T follicular helper cell (primary cell): ENCODE results near the gene GINS1.
A peak's percentile ranks its signal among the peaks of the same experiment; 100 is the strongest.
"Not testable (repeated sequence)": the region's sequence is repeated elsewhere in the genome, so short reads cannot be mapped to it uniquely, and the experiment has no call there.

ENCODE experiments used
- DNase-seq: peaks from one replicate; pipeline ENCODE4 v3.0.0-alpha.2; 2020; ENCODE audit warnings: low read depth

GINS1 gene

DNA sequence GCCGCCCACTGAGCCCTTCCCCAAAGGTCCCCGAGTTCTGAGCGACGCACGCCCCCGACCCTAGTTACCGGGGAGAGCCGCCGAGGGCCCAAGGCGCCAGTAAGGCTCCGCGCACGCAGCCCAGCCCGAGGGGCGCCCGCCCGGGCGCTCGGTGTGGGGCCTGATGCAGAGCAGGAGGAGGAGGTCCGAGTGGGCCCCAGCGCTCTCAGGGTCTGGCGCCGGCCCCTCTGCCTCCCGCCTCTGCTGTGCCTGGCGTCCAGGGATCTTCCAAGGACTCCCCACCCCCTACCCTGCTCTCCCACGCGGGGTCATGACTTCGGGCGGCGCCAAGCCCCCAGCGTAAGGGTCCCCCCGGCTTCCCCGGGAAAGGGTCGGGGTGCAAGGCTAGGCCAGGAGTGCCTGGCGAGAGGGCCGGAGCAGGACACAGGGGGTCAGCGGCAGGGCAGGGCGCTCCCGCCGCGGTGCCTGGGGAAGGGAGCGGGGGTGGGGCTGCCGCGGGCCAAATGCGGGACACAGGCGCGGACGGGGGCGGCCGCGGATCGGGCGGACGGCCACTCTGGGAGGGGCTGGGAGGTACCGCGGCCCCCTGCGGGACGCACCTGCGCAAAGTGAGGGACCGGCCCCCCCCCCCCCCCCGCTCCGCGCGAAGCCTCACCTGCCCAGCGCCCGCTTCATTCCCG, 17.5 kb upstream of the GINS1 start:
- no peak for DNase-seq

DNA sequence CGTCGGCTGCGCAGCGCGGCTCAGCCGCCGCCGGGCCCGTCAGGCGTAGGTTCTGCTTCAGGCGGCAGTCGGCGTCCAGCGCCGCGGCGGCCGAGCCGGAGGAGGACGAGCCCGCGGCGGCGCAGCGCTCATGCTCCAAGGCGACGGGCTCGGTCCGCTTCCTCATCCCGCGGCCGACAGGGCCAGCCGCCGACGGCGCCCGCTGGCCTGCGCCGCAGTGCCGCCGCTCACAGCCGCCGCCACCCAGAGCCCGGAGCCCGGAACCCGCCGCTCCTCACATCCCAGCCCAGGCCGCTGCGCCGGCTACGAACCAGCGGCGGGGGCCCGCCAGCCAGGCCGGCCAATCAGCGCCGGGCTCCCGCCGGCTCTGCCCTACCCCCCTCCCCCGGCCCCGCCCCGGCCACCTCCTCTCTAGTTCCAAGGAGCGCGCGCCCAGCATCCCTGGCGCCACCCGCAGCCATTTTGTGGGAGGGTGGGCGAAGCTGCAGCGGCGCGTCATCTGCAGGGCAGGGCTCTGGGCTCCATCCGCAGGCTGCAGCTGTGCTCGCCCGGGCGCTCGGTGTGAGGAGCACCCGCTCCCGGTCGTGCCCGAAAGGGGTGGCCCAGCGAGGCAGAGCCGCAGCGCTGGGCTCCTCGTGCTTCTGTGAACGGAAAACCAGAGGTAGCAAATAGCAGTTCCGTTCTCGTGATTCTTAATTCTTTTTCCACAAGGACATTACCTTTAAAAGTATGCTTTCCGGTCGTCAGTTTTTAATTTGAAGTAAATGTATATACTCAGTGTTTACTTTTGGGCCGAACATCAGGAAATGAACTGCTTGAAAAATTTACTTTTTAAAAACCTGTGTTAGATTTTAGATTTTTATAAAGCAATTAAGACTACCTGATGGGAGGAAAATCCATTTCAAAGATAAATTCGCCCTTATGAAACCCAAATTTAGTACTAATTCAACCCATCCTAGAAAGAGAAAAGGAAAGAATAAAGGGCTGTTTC, 16.6 kb upstream of the GINS1 start, which contains the start of gene ABHD12:
TSS of gene ABHD12 (minus strand) at position 298 of the 991 bp plus-strand sequence. CDS start at position 166, 132 bp downstream.
- DNase-seq: peak; percentile 93

DNA sequence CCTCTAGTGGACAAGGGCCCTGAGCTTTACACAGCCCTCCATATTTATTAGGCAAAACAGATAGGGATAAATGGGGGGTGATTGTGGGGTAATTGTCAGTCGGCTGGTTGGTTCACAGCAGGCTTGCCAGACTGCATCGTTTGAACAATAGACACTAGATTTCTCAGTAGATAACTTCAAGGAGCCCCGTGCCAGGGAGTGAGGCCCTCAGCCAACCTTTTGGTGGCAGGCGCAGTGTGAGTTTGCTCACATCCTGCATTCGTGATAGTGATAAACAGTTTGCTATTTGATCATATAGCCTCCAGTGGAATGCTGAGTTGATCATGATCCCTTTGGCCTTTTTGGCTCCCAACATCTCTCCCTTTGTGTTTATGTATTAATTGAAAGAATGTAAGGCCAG, 13.2 kb upstream of the GINS1 start:
- DNase-seq: no peak

DNA sequence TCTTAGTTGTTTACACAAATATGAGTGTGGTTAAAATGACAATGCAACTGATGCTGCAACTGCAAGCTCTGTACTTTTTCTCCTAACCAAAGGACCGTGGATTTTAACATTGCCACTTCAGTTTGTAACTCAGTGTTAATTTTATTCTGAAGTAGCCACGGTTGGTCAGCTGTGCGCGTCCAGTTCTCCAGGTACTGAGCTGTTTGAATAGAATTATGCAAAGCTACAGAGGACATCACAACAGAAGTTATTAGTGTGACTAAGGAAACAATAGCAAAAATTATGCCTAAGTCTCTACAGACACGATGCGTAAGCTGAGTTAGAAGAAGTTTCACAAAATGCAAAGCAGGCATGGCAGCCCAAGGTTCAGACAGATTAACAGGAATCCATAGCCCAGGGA, 12.5 kb upstream of the GINS1 start:
- DNase-seq: no peak

DNA sequence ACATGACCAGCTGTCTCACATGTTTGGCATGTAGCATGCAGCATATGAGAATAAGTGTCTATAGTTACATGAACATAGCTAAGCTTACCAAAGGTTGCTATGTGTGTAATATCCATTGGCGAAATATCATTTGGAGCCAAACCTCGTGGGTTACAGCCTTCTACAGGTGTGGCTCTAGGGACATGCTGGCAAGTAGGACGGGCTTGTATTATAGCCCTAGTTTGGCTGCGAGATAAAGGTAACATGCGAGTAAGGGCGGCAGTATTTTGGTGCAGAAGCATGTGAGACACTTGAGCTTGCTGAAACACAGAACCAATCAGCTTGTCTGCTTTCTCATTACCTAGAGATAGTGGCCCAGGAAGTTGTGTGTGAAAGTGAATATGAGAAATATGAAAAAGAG, 10.4 kb upstream of the GINS1 start:
- DNase-seq: no peak

DNA sequence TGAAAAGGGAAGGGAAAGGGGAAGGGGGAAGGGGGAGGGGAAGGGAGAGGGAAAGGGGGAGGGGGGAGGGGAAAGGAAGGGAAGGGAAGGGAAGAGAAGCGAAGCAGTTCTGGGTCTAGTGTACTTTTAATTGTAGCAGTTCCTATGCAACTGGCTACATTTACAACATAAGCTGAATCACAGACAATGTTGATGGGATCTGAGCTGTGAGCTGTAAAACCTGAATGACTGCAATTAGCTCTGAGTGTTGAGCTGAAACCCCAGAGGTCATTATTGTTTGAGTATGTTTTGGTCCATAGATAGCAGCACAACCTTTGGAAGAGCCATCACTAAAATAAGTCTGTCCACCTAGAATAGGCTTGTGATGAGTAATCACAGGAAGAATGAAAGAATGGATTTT, 9.7 kb upstream of the GINS1 start:
- DNase-seq: no peak

DNA sequence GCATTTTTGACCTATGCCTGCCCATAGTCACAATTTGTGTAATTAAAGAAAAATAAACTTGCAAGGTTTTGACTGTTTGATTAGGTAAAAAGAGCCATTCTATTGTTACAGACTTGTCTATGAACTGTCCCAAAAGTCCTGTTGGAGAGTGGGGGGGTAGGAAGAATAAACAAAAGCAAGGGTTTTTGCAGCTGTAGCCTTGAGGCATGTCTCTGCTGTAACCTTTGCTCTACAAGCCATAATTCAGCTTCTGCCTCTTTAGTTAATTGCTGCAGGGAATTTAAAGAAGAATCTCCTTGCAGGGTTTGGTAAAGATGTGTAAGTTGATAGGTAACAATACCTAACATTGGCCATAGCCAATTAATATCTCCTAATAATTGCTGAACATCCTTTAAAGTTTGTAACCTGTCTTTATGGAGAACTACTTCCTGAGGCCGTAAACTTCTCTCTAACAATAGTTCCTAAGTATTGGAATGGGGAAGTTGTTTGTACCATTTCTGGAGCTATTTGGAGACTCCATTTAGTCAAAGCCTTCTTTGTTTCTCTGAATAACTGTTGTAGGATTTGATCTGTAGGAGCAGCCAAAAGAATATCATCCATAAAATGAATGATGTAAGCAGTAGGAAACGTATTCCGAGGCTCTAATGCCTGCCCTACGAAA, 9.0 kb upstream of the GINS1 start:
- no peak for DNase-seq

DNA sequence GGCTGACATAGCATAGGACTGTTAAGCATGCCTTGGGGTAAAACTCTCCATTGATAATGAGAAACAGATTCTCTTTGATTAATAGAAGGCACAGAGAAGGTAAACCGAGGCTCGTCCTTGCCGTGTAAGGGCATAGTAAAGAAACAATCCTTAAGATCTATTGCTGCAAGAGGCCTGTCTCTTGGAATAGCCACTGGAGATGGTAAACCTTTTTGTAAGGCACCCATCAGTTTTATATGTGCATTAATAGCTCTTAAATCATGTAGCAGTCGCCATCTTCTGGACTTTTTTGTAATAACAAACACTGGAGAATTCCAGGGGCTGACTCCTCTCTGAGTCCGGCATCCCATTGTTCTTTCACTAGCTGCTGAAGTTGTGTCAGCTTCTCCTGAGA, 8.4 kb upstream of the GINS1 start:
- no peak for DNase-seq

DNA sequence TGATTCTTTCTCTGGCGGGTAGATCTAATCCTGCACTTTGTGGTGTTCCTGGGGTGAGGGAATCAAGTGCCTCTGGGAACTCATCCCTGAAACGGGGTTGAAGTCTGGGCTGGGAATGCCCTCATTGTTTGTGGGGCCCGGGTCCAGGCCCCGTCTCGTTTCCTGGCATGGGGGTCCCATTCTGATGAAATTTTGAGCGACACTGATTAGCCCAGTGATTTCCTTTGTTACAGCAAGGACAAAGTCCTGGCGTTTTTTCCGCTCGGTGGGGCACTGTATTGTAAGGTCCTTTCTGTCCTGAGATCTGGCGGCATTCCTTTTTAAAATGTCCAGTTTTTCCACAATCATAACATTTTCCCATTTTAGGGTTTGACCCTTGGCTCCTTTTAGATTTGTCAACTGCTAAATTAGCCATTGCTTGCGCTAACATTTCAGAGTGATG, 7.2 kb upstream of the GINS1 start:
- DNase-seq: not testable (repeated sequence)

DNA sequence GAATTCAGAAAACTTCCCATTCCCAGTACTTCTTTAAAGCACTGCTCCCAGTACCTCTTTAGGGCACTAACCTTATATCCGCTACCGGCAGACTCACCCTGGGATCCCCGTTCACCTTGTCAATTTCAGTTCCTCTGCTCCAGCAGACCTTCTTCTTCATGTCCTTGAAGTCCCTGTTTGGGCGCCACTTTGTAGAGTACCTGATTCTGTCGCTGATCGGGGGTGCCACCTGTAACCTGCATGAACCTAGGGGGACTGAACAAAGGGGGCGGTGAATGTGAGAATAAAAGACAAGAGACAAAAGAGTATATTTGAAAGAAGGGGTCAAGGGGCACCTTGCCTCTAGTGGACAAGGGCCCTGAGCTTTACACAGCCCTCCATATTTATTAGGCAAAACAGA, 4.9 kb upstream of the GINS1 start:
- DNase-seq: no peak

DNA sequence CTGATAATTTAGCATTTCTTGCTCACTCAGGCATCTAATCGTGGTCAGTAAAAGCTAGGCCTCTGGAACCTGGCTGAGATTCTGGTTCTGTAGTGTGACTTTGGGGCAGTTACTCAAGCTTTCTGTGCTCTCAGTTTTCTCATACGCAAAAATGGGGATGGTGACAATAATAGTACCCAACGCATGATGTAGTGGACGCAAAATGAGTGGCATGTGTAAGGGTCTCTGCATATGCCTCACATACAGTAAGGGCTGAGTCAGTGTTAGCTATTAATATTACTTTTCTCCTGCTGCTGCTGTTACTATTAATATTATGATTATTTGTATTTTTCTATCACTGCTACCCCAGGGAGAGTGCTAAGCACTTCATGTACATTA, 686 bp downstream of the GINS1 start:
- no peak for DNase-seq

DNA sequence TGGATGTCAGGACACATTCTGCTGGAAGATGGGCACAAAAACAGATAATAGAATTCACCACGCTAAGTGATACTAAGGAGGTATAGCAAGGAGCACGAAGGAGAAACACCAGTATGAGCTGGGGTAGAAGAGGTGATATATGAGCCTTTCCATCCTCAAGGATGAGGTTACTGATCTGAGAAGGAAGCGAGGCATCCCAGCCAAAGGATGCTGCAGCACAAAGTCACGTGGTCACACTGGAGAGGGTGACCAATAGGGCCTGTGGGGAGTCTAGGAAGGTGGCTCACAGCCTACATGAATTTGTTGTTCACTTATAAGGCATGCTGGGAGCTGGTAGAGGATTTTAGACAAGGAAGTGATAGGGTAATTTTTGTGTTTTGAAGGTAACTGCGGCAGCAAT, 1.4 kb downstream of the GINS1 start:
- no peak for DNase-seq

DNA sequence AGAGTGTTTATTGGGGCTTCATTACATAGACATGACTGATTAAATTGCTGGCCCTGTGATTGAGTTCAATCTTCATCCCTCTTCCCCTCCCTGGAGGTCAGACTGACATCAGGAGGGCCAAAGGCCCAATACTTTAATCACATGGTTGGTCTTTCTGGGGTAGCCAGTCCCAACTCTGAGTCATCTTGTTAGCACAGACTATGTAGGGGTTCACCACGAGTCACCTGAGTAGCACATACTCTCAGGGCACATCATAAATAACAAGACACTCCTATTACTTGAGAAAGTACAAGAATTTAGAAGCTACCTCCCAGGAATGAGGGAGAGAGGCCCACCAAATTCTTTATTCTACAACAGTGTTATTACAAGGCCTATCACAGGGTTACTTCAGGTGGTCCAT, 11.3 kb downstream of the GINS1 start:
- DNase-seq: no peak

DNA sequence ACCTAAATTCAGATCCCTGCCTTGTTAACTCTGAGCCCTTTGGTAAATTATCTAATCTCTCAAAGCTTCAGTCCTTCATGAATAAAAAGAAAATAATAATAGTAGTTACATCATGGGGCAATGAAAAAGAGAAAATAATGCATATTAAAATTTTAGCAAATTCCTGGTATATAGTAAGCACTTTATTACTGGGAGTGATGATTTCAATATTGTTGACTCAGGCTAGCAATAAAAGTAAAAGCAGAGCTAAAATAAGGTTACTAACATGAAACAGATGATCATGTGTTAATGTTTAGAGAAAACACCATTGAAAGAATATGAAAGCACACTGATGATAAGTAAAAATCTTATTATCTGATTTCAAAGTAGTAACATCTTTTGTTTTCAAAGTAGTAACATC, 13.6 kb downstream of the GINS1 start:
- no peak for DNase-seq

DNA sequence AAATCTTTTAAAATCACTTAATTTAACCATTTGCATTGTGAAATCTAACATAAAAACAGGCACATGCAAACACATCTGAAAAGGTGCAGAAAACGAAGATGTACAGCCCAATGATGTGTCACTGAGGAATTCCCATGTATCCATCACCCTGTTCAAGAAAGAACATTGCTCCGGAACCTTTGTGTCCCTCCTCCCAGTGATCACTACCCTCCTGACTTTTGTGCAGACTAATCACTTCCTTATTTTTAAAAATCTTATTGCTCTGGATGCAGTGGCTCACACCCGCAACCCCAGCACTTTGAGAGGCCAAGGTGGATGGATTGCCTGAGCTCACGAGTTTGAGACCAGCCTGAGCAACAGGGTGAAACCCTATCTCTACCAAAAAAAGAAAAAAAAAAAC, 14.6 kb downstream of the GINS1 start:
- DNase-seq: no peak

DNA sequence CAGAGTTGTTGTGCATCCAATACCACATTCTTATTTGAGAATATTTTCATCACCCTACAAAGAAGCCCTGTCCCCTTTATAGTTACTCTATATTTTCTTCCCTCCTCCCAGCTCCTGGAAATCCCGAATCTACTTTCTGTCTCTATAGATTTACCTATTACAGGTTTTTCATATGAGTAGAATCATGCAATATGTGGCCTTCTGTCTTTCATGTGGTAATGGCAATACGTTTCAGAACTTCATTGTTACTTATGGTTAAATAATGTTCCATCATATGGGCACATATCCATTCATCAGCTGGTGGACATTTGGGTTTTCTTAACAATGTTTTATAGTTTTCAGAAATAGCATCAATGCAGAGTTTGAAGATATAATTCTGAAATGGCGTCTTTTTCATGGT, 17.1 kb downstream of the GINS1 start:
- DNase-seq: no peak

DNA sequence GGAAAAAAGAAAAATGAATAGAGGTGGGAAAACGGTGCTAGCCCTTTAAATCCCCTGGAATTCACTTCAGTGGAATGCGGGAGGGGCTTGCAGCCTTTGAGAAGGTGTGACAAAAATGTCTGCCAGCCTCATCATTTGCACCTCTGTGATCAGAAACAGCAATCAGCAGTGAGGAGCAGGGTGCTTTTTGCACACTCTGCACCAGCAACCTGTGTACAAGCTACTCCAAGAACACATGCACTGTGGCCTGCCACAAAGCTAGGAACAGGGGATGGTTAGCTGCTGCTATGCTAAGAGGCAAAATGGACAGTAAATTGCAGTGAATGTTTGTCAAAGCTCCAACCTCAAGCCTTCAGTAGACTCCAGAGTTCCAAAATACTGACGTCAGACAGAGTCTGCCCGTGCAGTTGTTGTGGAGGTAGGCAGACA, 29.7 kb downstream of the GINS1 start:
- no peak for DNase-seq

DNA sequence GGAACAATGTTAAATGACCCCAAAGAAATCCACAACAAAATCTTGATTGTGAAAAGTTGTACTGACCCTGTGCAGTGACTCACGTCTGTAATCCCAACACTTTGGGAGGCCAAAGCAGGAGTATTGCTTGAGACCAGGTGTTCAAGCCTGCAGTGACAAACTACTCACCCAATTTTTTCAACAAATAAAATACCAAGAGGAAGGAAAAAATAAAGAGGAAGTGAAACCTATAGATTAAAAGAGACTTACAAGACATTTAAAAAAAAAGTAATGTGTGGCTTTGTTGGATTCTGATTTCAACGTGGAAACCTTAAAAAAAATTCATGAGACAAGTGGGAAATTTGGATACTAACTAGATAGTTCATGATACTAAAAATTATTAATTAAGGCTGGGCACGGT, 31.9 kb downstream of the GINS1 start:
- no peak for DNase-seq

DNA sequence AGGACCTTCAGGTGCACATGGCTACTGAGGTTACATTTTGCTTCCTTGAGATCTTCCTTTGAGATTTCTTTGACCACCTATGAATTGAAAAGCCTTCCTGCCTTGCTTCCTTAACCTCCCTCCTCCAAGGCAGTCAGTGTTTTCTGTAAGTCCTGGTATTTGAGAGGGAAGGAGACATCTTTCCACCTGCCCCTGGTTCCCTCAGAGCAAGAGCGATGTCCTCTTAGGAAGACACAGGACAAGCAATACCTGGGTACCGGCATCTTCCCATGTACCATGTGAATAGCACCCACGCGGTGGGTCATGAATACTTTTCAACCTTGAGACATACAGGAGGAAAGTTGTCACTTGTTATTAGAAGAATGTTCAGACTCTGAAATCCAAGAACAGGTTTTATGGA, 37.1 kb downstream of the GINS1 start:
- no peak for DNase-seq

DNA sequence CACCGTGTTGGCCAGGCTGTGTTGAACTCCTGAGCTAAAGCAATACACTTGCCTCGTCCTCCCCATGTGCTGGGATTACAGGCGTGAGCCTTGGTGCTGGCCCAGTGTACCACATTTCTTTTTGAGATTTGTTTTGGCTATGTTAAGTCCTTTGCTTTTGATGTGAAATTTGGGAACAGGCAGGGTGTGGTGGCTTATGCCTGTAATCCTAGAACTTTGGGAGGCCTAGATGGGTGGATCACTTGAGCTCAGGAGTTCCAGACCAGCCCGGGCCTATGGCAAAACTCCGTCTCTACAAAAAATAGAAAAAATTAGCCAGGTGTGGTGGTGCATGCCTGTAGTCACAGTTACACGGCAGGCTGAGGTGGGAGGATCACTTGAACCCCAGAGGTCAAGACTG, 40.2 kb downstream of the GINS1 start:
- no peak for DNase-seq

DNA sequence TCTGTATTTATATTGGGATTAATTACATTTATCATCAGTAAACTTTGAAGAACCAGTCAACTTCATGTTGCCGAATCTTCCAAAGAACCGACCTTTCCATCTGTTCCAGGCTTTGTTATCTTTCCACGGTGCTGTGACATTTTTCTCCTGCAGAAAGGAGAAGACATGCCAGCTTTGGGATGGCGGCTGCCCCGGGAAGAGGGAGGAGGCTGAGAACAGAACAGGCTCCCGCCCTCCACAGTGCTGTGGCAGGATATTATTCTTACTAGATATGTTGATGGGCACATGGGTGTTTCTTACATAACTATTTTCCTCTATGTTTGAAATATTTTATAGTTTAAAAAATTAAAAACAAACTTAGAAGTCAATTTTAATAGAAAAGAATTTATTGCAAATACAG, 44.9 kb downstream of the GINS1 start:
- DNase-seq: no peak

DNA sequence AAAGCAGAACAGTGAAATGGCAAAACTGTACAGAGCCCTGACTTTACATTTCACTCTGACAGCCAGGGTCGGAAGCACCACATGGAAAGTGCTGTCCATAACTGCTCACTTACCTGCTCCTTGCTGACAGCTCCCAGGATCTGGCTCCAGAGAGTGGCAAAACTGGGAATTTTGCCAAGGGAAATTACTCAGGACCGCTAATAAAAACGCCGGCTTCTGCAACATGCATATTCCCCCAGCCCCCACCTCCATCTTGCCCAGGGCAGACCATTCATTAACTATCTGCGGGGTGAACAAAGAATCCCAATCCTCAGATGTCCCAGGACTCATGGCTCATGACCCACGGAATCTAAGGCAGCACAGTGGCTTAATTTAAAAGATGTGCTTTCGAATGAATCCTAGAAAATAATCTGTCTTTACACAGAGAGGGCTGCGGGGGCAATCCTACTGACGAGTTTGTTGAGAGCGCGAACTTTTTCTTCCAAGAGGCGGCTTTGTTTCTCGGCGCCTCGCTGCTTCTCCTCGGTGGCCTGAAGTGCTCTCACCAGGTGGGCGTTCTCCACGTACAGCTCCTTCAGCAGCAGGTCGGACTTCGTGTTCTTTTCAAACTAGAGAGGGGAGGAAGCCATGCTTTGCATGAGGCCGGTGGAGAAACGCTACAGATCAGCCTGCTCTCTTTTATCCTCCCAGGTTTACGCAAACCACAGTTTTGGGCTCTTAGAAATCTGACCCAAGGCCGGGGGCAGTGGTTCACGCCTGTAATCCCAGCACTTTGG, 45.8 kb downstream of the GINS1 start:
- DNase-seq: no peak
